ENCODE measurements around the gene PLIN3.

DNA sequence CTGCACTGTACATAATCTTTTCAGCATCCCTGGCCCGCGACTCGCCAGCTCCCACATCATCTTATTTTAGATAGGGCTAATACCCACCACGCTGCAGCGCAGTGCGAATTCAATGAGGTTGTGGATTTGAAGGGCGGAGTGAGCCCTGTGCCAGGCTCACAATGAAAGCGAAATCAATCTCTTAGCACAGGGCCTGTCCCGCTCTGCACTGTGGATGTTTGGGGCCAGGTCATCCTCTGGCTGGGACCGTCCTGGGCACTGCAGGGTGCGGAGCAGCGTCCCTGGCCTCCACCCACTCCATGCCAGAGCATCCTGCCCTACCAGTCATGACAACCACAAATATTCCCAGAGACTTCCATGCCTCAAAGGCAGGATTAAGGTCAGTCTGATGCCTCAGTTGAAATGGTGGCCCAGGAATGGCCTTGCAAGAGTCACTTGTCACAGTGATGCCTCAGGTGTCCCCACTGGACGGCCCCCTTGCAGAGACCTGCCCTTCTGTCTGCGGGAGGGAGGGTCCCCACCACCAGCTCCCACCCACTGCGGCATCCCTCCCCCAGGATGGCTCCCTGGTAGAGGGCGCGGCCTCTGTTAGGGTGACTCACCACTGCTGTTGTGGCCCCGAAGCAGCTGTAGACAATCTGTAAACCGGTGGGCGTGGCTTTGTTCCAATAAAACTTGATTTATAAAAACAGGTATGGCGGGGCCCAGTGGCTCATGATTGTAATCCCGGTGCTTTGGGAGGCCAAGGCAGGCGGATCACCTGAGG is 47.5 kb upstream of the PLIN3 start:
- TF ChIP-seq, protein P1, sequence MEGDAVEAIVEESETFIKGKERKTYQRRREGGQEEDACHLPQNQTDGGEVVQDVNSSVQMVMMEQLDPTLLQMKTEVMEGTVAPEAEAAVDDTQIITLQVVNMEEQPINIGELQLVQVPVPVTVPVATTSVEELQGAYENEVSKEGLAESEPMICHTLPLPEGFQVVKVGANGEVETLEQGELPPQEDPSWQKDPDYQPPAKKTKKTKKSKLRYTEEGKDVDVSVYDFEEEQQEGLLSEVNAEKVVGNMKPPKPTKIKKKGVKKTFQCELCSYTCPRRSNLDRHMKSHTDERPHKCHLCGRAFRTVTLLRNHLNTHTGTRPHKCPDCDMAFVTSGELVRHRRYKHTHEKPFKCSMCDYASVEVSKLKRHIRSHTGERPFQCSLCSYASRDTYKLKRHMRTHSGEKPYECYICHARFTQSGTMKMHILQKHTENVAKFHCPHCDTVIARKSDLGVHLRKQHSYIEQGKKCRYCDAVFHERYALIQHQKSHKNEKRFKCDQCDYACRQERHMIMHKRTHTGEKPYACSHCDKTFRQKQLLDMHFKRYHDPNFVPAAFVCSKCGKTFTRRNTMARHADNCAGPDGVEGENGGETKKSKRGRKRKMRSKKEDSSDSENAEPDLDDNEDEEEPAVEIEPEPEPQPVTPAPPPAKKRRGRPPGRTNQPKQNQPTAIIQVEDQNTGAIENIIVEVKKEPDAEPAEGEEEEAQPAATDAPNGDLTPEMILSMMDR (IDR thresholded peaks at IDR 0.05; ENCODE audit: low read depth, low read length, poor library complexity, severe bottlenecking), result no peak
- TF ChIP-seq EZH2phosphoT487 (IDR thresholded peaks at IDR 0.05; ENCODE audit: borderline replicate concordance, low read length), result no peak
